Activated T-helper 1 cell treated with anti-CD3 and anti-CD28 coated beads, Interleukin-12 subunit alpha, Interleukin-12 subunit beta, Interleukin-2, Interleukin-4 antibody, amounts not matched to agents 30 ng/mL and 10 ng/mL and 1 ng/mL, durations not matched to agents 14 hours and 24 hours and 36 hours (primary cell): ENCODE data around the gene CDK5RAP2. TPM values are rescaled to one million over a fixed set of nuclear protein-coding genes. Genes with fewer than 3 reads are reported as not detected.

ENCODE experiments used
- DNase-seq: peaks from one replicate; pipeline ENCODE4 v3.0.0; 2021; ENCODE audit warnings: low spot score
- H3K27ac Mint-ChIP-seq: one replicate; pipeline ENCODE4 v1.8.0; 2021; ENCODE audit warnings: mild to moderate bottlenecking, mixed read lengths
- H3K27me3 Mint-ChIP-seq: one replicate; pipeline ENCODE4 v1.8.0; 2022; ENCODE audit warnings: mild to moderate bottlenecking, moderate library complexity, mixed read lengths; ENCODE audit not compliant: insufficient read depth
- H3K36me3 Mint-ChIP-seq: one replicate; pipeline ENCODE4 v1.8.0; 2021; ENCODE audit warnings: low read depth, mixed read lengths
- H3K4me1 Mint-ChIP-seq: one replicate; pipeline ENCODE4 v1.8.0; 2021; ENCODE audit warnings: low read depth, mixed read lengths
- H3K4me3 Mint-ChIP-seq: one replicate; pipeline ENCODE4 v1.8.0; 2021; ENCODE audit warnings: mild to moderate bottlenecking, moderate library complexity, mixed read lengths
- H3K9me3 Mint-ChIP-seq: one replicate; pipeline ENCODE4 v1.8.0; 2021; ENCODE audit warnings: mixed read lengths
- intact Hi-C: fragments of 100-400 bp; cut with micrococcal nuclease; formaldehyde crosslinking; loops from one replicate; pipeline ENCODE4 v1.15.1; 2024
- total RNA-seq: library from RNA; stranded (reverse); gene quantifications from 2 replicates; pipeline ENCODE4 v1.2.3, GENCODE V29; 2022

CDK5RAP2 gene
- total RNA-seq, 1 donor from 2014 or later = 60.3 TPM

DNA sequence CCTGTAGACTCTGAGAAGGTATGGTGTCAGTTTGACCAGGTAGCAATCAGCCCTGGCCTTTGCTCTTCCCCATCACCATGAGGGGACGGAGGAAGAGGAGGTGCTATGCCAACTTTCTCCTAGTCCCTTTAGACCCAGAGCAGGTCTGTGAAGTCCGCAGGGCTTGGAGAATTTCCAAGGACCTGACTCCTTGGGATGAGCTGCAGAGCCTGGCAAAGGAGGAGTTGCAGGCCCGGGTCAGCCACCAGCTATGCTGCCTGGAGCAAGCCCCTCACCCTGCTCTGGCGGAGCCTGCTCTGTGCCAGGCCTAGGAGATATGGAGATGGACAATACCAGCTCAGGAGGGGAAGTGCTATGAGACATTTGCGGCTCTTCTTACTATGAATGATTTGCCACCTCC lies 188.3 kb downstream of the CDK5RAP2 start:
- Mint-ChIP-seq H3K9me3 (no peaks in the 10 kb centered on the region), H3K27ac (no peak overlapping the region), H3K36me3 (peaks cover 42% of the 10 kb centered on the region), H3K4me3 (no peak overlapping the region), H3K4me1 (peaks cover 35% of the 10 kb centered on the region), H3K27me3 (no peaks in the 10 kb centered on the region)
- DNase-seq = no peak
- intact Hi-C loops = no loop called here

DNA sequence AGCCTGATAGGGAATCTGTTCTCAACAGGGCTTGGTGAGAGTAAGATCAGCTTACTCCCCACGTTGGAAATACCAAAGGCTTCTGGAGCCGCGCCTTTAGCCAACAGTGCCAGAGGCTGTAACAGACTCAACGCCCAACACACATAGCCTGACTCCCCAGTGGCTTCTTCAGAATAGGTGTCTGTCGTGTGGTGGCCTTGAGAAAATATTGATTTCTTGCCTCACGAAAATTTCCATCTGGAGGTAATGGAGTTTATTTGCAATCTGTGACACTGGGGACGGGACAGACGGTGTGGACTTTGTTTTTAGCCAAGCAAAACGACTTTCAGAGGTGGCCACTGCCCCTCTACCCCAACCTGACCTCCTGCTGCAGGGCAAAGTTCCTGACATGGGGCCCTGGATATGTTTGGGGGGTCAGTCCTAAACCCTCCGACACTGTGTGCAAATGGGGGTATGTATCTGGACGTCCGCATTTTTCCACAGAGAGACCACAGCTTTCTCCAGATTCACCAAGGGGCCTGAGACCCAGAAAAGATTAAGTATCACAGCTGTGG lies 189.3 kb downstream of the CDK5RAP2 start:
- Mint-ChIP-seq H3K9me3 (no peaks in the 10 kb centered on the region), H3K27ac (no peak overlapping the region), H3K36me3 (peaks cover 35% of the 10 kb centered on the region), H3K27me3 (no peaks in the 10 kb centered on the region), H3K4me1 (peaks cover 25% of the 10 kb centered on the region), H3K4me3 (no peak overlapping the region)
- no peak for DNase-seq
- intact Hi-C loops = no loop called here

DNA sequence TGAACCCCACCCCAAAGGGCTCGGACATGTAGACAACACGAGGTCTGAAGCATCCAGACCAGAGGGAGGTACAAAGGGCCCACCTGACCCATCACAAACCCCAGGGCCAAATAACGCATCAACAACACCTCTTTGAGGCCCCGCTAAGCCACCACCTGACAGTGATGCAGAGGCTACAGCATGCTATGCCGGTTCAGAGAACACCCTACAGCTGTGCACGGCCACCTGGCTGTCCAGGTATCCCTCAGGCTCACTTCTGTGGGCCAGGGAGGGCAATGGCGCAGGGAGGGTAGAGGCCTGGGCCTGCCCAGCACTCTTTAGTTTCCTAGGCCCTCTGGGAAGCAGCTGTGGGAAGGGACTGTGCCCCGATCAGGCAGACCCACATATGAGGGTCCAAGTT lies 190.1 kb downstream of the CDK5RAP2 start:
- H3K36me3 Mint-ChIP-seq = peaks cover 34% of the 10 kb centered on the region
- intact Hi-C loops = no loop called here

DNA sequence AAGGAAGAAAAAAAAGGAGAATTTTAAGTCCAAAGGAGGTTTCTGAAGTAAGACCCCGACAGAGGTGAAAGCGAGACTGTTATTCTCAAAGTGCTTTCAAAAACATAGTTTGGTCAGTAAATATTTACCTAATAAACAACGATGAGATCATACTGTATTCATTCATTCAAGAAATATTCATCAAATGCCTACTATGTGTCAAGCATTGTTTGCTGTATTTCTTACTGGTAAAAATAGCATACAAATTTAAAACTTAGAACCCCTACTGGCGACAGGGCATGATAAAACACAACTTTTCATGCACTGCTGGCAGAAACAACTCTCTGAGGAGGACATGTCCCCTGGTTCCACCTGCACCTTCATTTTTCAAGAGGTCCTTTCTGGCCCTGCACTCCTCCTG lies 190.7 kb downstream of the CDK5RAP2 start:
- Mint-ChIP-seq H3K27me3 (no peaks in the 10 kb centered on the region), H3K9me3 (no peaks in the 10 kb centered on the region), H3K4me1 (peaks cover 11% of the 10 kb centered on the region), H3K36me3 (peaks cover 34% of the 10 kb centered on the region), H3K27ac (no peak overlapping the region), H3K4me3 (no peak overlapping the region)
- intact Hi-C loops = no loop called here
- no peak for DNase-seq

More for the DNA sequence above, 190.1 kb downstream of the CDK5RAP2 start:
- Mint-ChIP-seq H3K4me1 (peaks cover 17% of the 10 kb centered on the region), H3K27ac (no peak overlapping the region), H3K27me3 (no peaks in the 10 kb centered on the region), H3K4me3 (no peak overlapping the region), H3K9me3 (no peaks in the 10 kb centered on the region)
- no peak for DNase-seq

DNA sequence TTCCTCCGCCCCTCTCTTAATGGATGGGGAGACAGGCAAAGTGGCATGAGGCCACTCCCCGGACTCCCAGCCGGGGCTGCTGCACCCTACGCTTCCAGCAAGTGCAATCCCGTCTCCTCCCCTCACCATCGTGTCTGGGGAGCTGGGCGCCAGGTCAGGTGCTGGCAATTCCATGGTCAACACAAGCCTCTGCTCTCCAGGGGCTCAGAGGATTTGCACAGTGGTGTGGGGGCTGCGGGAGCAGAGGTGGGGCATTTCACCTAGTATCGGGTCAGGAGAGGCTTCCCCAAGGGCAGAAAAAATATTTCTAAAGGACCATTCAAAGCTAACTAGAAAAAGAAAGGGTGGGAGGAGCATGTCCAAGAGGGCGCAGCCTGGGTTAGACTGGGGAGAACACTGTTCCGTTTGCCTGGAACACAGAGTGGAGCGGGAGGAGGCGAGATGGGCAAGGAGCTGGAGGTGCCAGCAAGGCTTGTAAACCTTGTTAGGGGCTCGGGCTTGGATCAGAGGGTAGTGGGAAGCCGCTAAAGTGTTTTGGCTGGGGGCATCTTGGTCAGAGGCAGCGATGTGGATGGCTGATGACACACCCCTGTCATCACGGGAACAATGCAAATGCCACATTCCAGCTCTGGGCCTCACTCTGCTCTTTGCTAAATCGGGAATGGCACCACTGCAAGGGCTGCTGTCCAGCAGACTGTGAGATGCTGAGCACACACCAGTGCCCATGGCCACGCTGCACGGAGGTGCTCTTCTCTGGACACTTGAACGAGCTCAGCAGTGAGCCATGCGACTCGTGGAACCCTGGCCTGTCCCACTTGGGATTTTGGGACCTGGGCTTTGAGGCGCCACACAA lies 191.7 kb downstream of the CDK5RAP2 start:
- H3K27ac Mint-ChIP-seq = peak overlapping the region; percentile 34
- peaks cover 27% of the 10 kb centered on the region for H3K36me3 Mint-ChIP-seq
- no peak for DNase-seq
- peaks cover under 1% of the 10 kb centered on the region for H3K4me1 Mint-ChIP-seq
- H3K27me3 Mint-ChIP-seq = no peaks in the 10 kb centered on the region
- no peak overlapping the region for H3K4me3 Mint-ChIP-seq
- H3K9me3 Mint-ChIP-seq = no peaks in the 10 kb centered on the region
- intact Hi-C loops = no loop called here

DNA sequence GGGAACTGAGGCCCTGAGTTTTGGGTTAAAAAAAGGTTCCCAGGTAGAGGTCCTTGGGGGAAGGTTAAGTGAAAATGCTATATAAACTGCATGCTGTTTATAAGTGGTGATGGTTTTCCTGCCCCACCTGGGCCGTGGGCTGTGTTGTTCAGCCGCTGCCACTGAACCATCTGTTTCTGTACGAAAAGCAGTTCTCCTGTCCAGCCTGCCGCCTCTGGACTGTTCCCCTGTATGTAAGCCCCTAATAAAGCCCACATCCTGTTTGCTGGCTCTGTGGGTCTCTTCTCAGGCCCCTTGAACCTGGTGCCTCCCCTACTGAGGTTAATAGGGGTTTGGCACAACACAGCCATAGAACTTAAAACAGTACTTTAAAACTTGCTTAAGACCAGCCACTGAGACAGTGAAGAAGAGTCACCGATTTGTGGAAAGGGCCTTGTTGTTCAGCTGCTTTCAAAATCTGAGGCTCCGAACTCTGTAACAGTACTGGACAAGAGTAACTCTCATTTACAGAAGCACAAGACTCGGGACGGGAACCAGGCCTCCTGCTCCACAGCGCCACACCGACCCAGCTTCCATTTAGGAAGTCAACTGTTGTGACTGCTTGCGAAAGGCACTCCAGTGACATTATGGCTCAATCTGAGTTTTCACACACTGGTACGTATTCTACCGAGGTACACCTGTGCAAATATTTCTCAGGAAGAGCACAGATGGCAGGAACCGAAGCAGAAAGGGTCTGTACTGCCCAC lies 192.5 kb downstream of the CDK5RAP2 start:
- H3K36me3 Mint-ChIP-seq = peaks cover 19% of the 10 kb centered on the region
- intact Hi-C loops = no loop called here
- no peak overlapping the region for H3K27ac Mint-ChIP-seq

DNA sequence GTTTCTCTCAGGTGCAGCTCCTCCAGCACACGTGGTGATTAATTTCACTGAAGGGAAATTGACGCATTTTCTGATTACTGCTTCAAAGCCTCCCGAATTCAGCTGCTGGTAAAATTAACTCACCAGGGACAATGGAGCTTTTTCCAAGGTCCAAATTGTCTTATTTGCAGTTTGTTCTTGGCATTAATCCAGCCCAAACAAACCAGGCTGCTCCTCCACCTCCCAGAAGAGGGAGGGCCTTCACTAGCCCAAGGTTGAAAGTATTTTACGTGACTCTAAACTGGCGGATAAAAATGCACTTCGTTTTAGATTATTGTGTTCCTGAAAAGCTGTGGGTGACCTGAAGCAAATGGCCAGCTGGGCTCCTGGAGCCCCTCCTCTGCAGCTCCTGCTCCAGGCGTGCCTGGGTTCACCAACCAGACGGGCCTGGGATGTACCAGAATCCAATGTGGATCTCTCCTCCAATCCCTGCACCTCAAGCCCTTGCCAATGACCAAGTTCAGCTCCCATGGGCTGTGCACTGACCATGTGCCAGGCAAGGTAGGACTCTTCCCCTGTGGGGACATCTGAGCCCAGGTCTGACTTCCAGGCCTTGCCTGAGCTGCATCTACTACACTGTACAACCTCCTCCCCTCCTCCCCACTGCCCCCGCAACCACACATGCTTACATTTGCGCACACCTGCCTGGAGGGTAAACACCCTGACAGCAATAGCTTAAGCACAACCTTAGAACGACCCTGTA lies 193.4 kb downstream of the CDK5RAP2 start:
- peaks cover 12% of the 10 kb centered on the region for H3K36me3 Mint-ChIP-seq
- no peaks in the 10 kb centered on the region for H3K4me1 Mint-ChIP-seq
- H3K27me3 Mint-ChIP-seq = no peaks in the 10 kb centered on the region
- no peaks in the 10 kb centered on the region for H3K9me3 Mint-ChIP-seq
- H3K27ac Mint-ChIP-seq = no peak overlapping the region
- DNase-seq = no peak
- H3K4me3 Mint-ChIP-seq = no peak overlapping the region
- intact Hi-C loops = no loop called here

More for the DNA sequence above, 192.5 kb downstream of the CDK5RAP2 start:
- Mint-ChIP-seq H3K4me3 (no peak overlapping the region), H3K9me3 (no peaks in the 10 kb centered on the region), H3K4me1 (no peaks in the 10 kb centered on the region), H3K27me3 (no peaks in the 10 kb centered on the region)
- no peak for DNase-seq

DNA sequence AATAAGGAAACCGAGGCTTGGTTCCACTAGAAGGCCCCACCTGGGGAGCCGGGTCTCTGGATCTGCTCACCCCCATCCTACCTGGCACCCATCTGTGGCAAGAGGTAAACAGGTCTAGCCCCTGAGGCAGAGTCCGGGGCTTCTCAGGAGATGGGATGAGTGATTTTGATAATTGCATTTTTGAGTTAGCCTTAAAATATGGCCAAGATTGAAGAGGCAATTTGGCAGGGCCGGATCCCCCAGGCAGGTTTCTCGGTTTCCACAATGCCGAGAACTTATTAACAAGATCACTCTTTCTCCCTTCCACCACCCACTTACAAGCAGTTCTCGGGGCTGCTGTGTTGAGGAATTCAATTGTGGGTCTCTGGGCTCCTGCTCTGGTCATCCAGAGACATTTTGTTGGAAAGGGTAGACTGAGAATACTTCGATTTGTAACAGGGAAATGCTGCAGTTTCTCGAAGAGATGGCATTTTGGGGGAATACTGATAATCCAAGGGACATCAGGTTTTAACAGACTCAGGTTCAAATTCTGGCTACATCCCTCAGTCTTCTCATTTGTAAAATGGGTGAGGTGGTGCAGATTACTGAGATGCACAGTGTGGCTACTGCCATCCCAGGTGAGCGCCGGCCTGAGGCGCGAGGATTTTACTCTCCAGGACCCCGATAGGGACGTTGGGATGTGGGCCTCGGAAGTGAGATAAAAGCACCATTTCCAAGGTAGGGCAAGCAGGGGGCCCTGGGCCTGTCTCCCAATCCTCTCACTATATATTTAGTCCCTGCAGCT lies 194.2 kb downstream of the CDK5RAP2 start:
- Mint-ChIP-seq H3K4me3 (no peak overlapping the region), H3K9me3 (no peaks in the 10 kb centered on the region), H3K27ac (no peak overlapping the region), H3K36me3 (peaks cover 12% of the 10 kb centered on the region), H3K27me3 (no peaks in the 10 kb centered on the region), H3K4me1 (no peaks in the 10 kb centered on the region)
- no peak for DNase-seq
- intact Hi-C loops = no loop called here

DNA sequence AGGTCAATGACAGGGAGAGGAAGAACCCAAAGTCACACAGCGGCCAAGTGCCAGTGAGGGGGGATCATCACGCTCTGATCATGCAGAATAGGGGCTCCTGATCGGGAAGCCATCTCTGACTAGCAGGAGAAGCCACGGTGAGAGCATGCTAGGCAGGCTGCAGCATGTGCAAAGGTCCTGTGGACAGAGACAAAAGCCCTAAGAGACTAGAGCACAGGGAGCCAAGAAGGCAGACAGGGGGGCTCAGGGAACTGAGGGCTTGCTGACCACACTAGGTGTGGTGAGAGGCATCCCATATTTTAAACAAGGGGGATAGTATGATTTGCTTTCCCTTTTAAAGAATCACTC lies 195.1 kb downstream of the CDK5RAP2 start:
- Mint-ChIP-seq H3K27me3 (no peaks in the 10 kb centered on the region), H3K4me3 (no peak overlapping the region), H3K9me3 (peaks cover 3% of the 10 kb centered on the region), H3K27ac (no peak overlapping the region), H3K36me3 (peaks cover 12% of the 10 kb centered on the region), H3K4me1 (no peaks in the 10 kb centered on the region)
- no peak for DNase-seq
- intact Hi-C loops = no loop called here

DNA sequence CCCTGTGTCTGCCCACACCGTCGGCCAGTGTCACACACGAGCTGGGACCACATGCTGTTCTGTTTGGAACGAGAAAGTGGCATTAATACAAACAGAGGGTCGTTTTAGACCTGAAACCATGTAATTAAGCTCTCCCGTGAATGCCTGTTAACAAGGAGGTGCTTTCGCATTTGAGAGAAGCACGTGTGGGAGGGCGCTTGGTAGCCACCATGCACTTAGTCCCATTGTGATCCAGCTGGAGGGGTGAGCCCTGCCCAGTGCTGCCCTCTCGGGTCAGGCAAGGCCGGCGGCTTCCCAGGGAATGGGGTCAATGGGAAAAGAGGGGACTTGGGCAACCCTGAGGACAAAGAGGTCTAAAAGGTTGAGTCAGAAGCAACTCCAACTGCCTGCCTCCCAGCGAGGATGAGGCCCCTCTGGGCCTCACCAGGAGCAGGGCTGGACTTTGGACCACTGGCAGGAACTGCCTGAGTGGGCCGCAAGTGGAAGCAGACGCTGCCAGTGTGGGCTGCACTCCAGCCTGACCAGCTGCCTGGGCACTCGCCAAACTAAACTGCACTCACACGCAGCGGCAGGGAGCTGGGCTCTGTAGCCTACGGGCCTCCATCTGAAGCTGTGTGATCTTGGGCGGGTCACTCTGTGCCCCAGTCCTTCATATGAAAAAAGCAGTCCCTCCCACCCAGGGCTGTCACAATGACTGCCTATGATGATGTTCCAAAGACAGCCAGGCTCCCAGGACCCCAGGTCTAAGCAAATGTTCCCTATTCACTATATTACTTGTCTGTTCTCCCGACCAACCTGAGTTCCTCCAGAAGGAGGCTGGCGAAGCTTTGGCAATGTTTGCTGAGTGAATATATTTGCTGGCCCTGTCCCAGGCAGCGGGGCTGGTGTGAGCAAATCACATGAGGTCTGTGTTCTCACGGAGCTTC lies 195.7 kb downstream of the CDK5RAP2 start:
- peaks cover 3% of the 10 kb centered on the region for H3K9me3 Mint-ChIP-seq
- H3K27me3 Mint-ChIP-seq = no peaks in the 10 kb centered on the region
- peaks cover 12% of the 10 kb centered on the region for H3K36me3 Mint-ChIP-seq
- intact Hi-C loops = no loop called here
- DNase-seq = no peak
- H3K4me1 Mint-ChIP-seq = no peaks in the 10 kb centered on the region
- no peak overlapping the region for H3K27ac Mint-ChIP-seq
- H3K4me3 Mint-ChIP-seq = no peak overlapping the region

DNA sequence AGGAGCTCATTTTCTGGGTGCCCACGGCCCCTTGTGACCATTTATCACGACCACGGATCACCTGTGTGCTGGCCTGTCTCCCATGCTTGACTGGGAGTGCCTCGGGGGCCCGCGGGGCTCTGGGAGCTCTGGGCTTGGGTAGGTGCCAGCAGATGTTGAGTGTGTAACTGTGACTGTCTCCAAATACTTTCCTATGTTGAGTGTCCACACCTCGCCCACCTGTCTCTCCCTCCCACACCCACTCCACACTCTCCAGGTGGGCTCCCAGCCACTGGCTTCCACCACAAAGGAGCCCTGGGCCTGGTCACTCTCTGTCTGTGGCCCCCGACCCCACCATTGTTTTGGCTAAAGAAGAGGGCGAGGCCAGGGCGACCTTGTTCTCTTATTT lies 196.4 kb downstream of the CDK5RAP2 start:
- H3K4me3 Mint-ChIP-seq = no peak overlapping the region
- H3K36me3 Mint-ChIP-seq = peaks cover 7% of the 10 kb centered on the region
- intact Hi-C loops = no loop called here
- no peak overlapping the region for H3K27ac Mint-ChIP-seq
- DNase-seq = no peak
- H3K9me3 Mint-ChIP-seq = peaks cover 7% of the 10 kb centered on the region
- H3K27me3 Mint-ChIP-seq = no peaks in the 10 kb centered on the region
- H3K4me1 Mint-ChIP-seq = no peaks in the 10 kb centered on the region
